ENCODE results near the gene NEDD9. TPM values are rescaled to one million over a fixed set of nuclear protein-coding genes. Genes with fewer than 3 reads are reported as not detected.

The NEDD9 gene
- total and polyA plus RNA-seq, 2 experiments from 2014 or later, result 4.4 to 13.0 TPM

GRCh38 chr6:11237956-11238355 is 5.5 kb upstream of the NEDD9 start:
- Histone ChIP-seq H3K36me3 (ENCODE audit: insufficient read depth) (no peaks in the 10 kb centered on the region), H3K4me3 (no peak overlapping the region), H3K4me2 (no peak overlapping the region), H2AFZ (no peak overlapping the region), H4K20me1 (replicated peaks; ENCODE audit: insufficient read depth) (no peaks in the 10 kb centered on the region), H3F3A (replicated peaks; ENCODE audit: low read depth) (no peaks in the 10 kb centered on the region), H3K4me1 (ENCODE audit: insufficient read depth) (peaks cover 14% of the 10 kb centered on the region), H3K27me3 (ENCODE audit: insufficient read depth) (peaks cover 6% of the 10 kb centered on the region; the same call in 1 of the 2 replicates), H3K27ac (ENCODE audit: low read depth) (no peak overlapping the region), H3K9me2 (ENCODE audit: insufficient read depth) (peaks cover 5% of the 10 kb centered on the region), H3K79me2 (replicated peaks; ENCODE audit: insufficient read depth) (no peaks in the 10 kb centered on the region)
- DNase-seq (ENCODE audit: low spot score) (no peak), ATAC-seq (no peak)
- Mint-ChIP-seq H3K4me3 (no peak overlapping the region), H3K36me3 (ENCODE audit: low read depth) (no peaks in the 10 kb centered on the region), H3K9me3 (no peaks in the 10 kb centered on the region), H3K4me1 (peaks cover 21% of the 10 kb centered on the region), H3K27me3 (ENCODE audit: insufficient read depth, low read depth, poor library complexity) (peaks cover 15% of the 10 kb centered on the region), H3K27ac (no peak overlapping the region)
- TF ChIP-seq NANOG (IDR thresholded peaks at IDR 0.05; ENCODE audit: borderline replicate concordance) (no peak), POLR2AphosphoS5 (IDR thresholded peaks at IDR 0.05; ENCODE audit: low read depth) (no peak), ZNF462 (CRISPR knock-in tag; IDR thresholded peaks at IDR 0.05) (no peak), ZNF114 (CRISPR knock-in tag; IDR thresholded peaks at IDR 0.05) (no peak), EZH2phosphoT487 (IDR thresholded peaks at IDR 0.05; ENCODE audit: unreplicated experiment) (no peak), STAT1 (IDR thresholded peaks at IDR 0.05; ENCODE audit: unreplicated experiment) (no peak), JUNB (IDR thresholded peaks at IDR 0.05; ENCODE audit: unreplicated experiment) (no peak), REST (IDR thresholded peaks at IDR 0.05; ENCODE audit: unreplicated experiment) (no peak), CREB1 (CRISPR knock-in tag; IDR thresholded peaks at IDR 0.05; ENCODE audit: low read depth) (no peak), EZH2 (IDR thresholded peaks at IDR 0.05; ENCODE audit: low read depth, unreplicated experiment) (no peak), ETS1 (IDR thresholded peaks at IDR 0.05) (no peak), ZNF331 (CRISPR knock-in tag; IDR thresholded peaks at IDR 0.05; ENCODE audit: low read depth) (no peak), CTCF (conservative IDR thresholded peaks at IDR 0.05; ENCODE audit: low read depth in 2 of 2) (no peak)

All from GM23338 (cell line).